MM.1S (cell line): ENCODE measurements around the gene TRIM8.

ENCODE experiments used
- DNase-seq: peaks from one replicate; pipeline ENCODE4 v3.0.0-alpha.2; 2015
- H2AFZ ChIP-seq: fragments of 300-600 bp; sonication (generic); 2 replicates; pipeline ENCODE4 v1.6.0; 2016; ENCODE audit warnings: antibody characterized with exemption, low read length
- H3F3A ChIP-seq: fragments of 300-600 bp; sonication (generic); 2 replicates; pipeline ENCODE4 v1.6.1; 2016; ENCODE audit warnings: mild to moderate bottlenecking, antibody characterized with exemption, low read length, moderate library complexity, mixed read lengths; ENCODE audit not compliant: insufficient read depth
- H3K27ac ChIP-seq: fragments of 300-600 bp; sonication (generic); 2 replicates; pipeline ENCODE4 v1.5.1; 2016; ENCODE audit warnings: mild to moderate bottlenecking, low read length
- H3K27me3 ChIP-seq: fragments of 300-600 bp; sonication (generic); replicated peaks from 2 replicates; pipeline ENCODE4 v1.6.0; 2016; ENCODE audit warnings: low read length; ENCODE audit not compliant: insufficient read depth
- H3K36me3 ChIP-seq: fragments of 300-600 bp; sonication (generic); replicated peaks from 2 replicates; pipeline ENCODE4 v1.6.1; 2016; ENCODE audit warnings: mild to moderate bottlenecking, low read length, mixed read lengths; ENCODE audit not compliant: insufficient read depth
- H3K4me1 ChIP-seq: fragments of 300-600 bp; sonication (generic); 2 replicates; pipeline ENCODE4 v1.6.1; 2016; ENCODE audit warnings: low read length, mixed read lengths
- H3K4me2 ChIP-seq: fragments of 300-600 bp; sonication (generic); 2 replicates; pipeline ENCODE4 v1.6.0; 2016; ENCODE audit warnings: low read depth, low read length
- H3K4me3 ChIP-seq: fragments of 300-600 bp; sonication (generic); 2 replicates; pipeline ENCODE4 v1.5.1; 2016; ENCODE audit warnings: low read length, mixed read lengths
- H3K79me2 ChIP-seq: fragments of 300-600 bp; sonication (generic); 2 replicates; pipeline ENCODE4 v1.6.1; 2016; ENCODE audit warnings: mixed run types, low read length, mixed read lengths
- H3K9ac ChIP-seq: fragments of 300-600 bp; sonication (generic); 2 replicates; pipeline ENCODE4 v1.6.1; 2016; ENCODE audit warnings: low read length, mixed read lengths
- H3K9me2 ChIP-seq: fragments of 300-600 bp; sonication (generic); replicated peaks from 2 replicates; pipeline ENCODE4 v1.6.1; 2016; ENCODE audit warnings: mild to moderate bottlenecking, low read length, mixed read lengths; ENCODE audit not compliant: insufficient read depth
- H3K9me3 ChIP-seq: fragments of 300-600 bp; sonication (generic); replicated peaks from 2 replicates; pipeline ENCODE4 v1.6.1; 2016; ENCODE audit warnings: mild to moderate bottlenecking, low read length, mixed read lengths; ENCODE audit not compliant: insufficient read depth
- H4K20me1 ChIP-seq: fragments of 300-600 bp; sonication (generic); 2 replicates; pipeline ENCODE4 v1.6.1; 2016; ENCODE audit warnings: mild to moderate bottlenecking, low read length, moderate library complexity, mixed read lengths; ENCODE audit not compliant: insufficient read depth
- CTCF ChIP-seq: fragments of 300-600 bp; sonication (generic); IDR thresholded peaks from 2 replicates; pipeline ENCODE4 v1.5.1; 2016; ENCODE audit warnings: antibody characterized with exemption, low read length, mixed read lengths
- EZH2 ChIP-seq: fragments of 300-600 bp; sonication (generic); optimal IDR thresholded peaks from 2 replicates; pipeline ENCODE3; 2017; ENCODE audit warnings: low read depth, mild to moderate bottlenecking, antibody characterized with exemption, low read length, mixed read lengths
- EZH2phosphoT487 ChIP-seq: fragments of 300-600 bp; sonication (generic); IDR thresholded peaks from 2 replicates; pipeline ENCODE4 v1.6.1; 2018; ENCODE audit warnings: antibody characterized with exemption, low read length

TRIM8 gene

GRCh38 chr10:102596506-102596971, 47.7 kb upstream of the TRIM8 start:
- Histone ChIP-seq H3F3A (no peaks in the 10 kb centered on the region), H3K36me3 (no peaks in the 10 kb centered on the region), H3K9me3 (no peaks in the 10 kb centered on the region), H4K20me1 (no peaks in the 10 kb centered on the region), H3K4me2 (no peak overlapping the region), H3K9me2 (no peaks in the 10 kb centered on the region), H3K4me3 (no peak overlapping the region), H3K4me1 (no peaks in the 10 kb centered on the region), H3K9ac (no peak overlapping the region), H3K79me2 (no peaks in the 10 kb centered on the region), H3K27me3 (no peaks in the 10 kb centered on the region), H3K27ac (no peak overlapping the region), H2AFZ (no peak overlapping the region)
- peak; percentile 41 for DNase-seq
- TF ChIP-seq EZH2phosphoT487 (no peak), CTCF (peak; percentile 81)

DNA sequence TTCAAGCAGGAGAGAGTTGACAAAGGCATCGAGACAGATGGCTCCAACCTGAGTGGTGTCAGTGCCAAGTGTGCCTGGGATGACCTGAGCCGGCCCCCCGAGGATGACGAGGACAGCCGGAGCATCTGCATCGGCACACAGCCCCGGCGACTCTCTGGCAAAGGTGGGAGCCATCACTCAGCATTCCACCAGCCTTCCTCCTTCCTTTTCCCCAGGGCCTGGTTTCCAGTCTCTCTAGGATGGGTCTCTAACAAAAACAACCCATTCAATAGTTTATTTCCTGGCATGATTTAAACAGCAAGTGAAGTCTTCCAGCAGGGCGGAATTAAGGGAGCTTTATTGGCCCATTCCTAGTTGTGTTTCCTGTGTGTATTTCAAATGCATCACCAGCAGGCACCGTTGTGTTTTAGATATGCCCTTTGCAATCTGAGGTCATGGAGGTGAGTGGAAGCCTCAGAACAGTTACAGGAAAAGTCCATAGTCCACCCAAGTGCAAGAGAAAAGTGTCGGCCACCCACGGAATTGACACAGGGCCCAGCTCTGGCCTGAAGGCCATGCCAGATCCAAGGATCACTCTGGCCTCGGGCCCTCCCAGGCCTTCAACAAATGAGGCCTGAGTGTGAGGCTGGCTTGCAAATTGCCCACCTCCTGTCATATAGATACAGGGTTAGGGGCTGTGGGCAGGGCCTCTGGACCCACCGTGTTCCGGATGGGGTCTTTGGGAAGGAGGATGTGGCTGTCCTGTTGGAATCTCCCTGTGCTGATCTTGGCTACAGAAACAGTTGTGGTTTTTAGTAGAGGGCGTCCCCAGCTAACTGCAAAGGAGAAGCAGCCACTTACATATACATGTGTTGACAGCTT, 46.9 kb upstream of the TRIM8 start:
- H3K79me2 ChIP-seq, result no peaks in the 10 kb centered on the region
- no peaks in the 10 kb centered on the region for H3F3A ChIP-seq
- H3K9ac ChIP-seq, result no peak overlapping the region
- H3K4me2 ChIP-seq, result no peak overlapping the region
- no peak overlapping the region for H3K27ac ChIP-seq
- H3K9me3 ChIP-seq, result no peaks in the 10 kb centered on the region
- H3K27me3 ChIP-seq, result no peaks in the 10 kb centered on the region
- H3K36me3 ChIP-seq, result no peaks in the 10 kb centered on the region
- TF ChIP-seq EZH2 (no peak), EZH2phosphoT487 (no peak), CTCF (no peak)
- H4K20me1 ChIP-seq, result no peaks in the 10 kb centered on the region
- no peak overlapping the region for H3K4me3 ChIP-seq
- H3K4me1 ChIP-seq, result no peaks in the 10 kb centered on the region
- H2AFZ ChIP-seq, result no peak overlapping the region
- DNase-seq, result no peak
- no peaks in the 10 kb centered on the region for H3K9me2 ChIP-seq

- no peaks in the 10 kb centered on the region for H3K79me2 ChIP-seq
- no peaks in the 10 kb centered on the region for H4K20me1 ChIP-seq
- H3K9ac ChIP-seq, result no peak overlapping the region
- no peak for DNase-seq
- H3K9me3 ChIP-seq, result no peaks in the 10 kb centered on the region
- H3K4me1 ChIP-seq, result no peaks in the 10 kb centered on the region
- no peak overlapping the region for H3K27ac ChIP-seq
- no peak overlapping the region for H3K4me2 ChIP-seq
- TF ChIP-seq EZH2phosphoT487 (no peak), EZH2 (no peak), CTCF (no peak)
- no peaks in the 10 kb centered on the region for H3K36me3 ChIP-seq
- no peak overlapping the region for H2AFZ ChIP-seq
- no peak overlapping the region for H3K4me3 ChIP-seq
- no peaks in the 10 kb centered on the region for H3F3A ChIP-seq
- H3K27me3 ChIP-seq, result no peaks in the 10 kb centered on the region
- no peaks in the 10 kb centered on the region for H3K9me2 ChIP-seq
These were observed 46.0 kb upstream of the TRIM8 start for GRCh38 chr10:102598243-102598642.
